LNCaP clone FGC (cell line): ENCODE results near the gene TBXA2R.

Experiments used
- DNase-seq: peaks from one replicate; pipeline ENCODE4 v3.0.0-alpha.2; 2011; ENCODE audit warnings: low read depth
- H3K4me3 ChIP-seq: 2 replicates; pipeline ENCODE4 v1.5.1; 2011; ENCODE audit warnings: mild to moderate bottlenecking, low read depth, low read length, control low read depth
- TF ChIP-seq, protein P1 (sequence below): IDR thresholded peaks from 2 replicates; pipeline ENCODE4 v1.5.1; 2012; ENCODE audit warnings: mild to moderate bottlenecking; ENCODE audit not compliant: control insufficient read depth, insufficient read depth; ENCODE audit errors: extremely low read depth

Gene TBXA2R

DNA sequence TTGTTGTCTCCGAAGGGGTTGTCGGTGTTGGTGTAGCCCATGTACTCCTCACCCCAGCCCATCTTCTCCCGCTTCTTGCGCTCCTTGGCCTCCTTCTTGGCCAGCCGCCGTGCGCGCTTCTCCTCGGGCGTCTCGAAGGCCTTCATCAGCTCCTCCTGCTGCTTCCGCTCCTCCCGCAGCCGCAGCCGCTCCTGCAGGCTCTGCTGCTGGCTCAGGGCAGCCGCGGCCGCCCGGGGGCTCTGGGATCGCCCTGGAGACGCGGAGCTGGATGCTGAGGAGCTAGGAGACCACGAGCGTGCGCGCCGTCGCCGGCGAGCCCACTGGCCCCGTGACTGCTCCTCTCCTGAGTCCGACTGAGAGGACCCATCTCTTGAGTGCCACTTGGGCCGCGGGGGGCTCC is 17.0 kb upstream of the TBXA2R start:
- no peak overlapping the region for H3K4me3 ChIP-seq
- no peak for DNase-seq
- TF ChIP-seq, protein P1, sequence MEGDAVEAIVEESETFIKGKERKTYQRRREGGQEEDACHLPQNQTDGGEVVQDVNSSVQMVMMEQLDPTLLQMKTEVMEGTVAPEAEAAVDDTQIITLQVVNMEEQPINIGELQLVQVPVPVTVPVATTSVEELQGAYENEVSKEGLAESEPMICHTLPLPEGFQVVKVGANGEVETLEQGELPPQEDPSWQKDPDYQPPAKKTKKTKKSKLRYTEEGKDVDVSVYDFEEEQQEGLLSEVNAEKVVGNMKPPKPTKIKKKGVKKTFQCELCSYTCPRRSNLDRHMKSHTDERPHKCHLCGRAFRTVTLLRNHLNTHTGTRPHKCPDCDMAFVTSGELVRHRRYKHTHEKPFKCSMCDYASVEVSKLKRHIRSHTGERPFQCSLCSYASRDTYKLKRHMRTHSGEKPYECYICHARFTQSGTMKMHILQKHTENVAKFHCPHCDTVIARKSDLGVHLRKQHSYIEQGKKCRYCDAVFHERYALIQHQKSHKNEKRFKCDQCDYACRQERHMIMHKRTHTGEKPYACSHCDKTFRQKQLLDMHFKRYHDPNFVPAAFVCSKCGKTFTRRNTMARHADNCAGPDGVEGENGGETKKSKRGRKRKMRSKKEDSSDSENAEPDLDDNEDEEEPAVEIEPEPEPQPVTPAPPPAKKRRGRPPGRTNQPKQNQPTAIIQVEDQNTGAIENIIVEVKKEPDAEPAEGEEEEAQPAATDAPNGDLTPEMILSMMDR: no peak

DNA sequence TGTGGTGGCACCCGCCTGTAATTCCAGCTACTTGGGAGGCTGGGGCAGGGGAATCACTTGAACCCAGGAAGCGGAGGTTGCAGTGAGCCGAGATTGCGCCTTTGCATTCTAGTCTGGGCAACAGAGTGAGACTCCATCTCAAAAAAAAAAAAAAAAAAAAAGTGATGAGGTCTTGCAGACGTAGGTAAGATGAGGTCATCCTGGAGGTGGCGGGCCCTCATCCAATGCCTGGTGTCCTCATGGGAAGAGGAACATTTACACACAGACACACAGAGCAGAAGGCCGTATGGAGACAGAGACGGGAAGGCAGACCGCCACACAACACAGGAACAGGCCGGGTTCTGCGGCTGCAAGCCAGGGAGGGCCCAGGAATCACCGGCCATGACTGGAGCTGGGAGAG is 15.5 kb upstream of the TBXA2R start:
- TF ChIP-seq, protein P1: no peak
- H3K4me3 ChIP-seq: no peak overlapping the region
- no peak for DNase-seq

DNA sequence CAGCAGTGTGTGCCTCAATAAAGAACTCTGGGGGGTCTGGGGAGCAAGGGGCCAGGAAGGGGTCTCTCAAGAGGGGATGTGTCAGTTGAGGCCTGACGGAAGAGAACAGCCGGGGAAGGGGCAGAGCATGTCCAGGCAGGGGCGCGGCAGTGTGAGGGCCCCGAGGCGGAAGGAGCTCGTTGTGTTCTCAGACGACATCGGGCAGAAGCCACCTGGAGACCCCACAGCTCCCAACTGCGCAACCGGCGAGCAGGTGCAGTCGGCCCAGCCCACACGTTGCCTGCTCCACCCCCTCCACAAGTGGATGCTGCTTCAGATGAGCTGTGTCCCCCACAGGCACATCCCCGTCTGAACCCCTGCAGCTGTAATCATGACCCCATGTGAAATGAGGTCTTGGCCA is 15.0 kb upstream of the TBXA2R start:
- TF ChIP-seq, protein P1: no peak
- no peak overlapping the region for H3K4me3 ChIP-seq

DNA sequence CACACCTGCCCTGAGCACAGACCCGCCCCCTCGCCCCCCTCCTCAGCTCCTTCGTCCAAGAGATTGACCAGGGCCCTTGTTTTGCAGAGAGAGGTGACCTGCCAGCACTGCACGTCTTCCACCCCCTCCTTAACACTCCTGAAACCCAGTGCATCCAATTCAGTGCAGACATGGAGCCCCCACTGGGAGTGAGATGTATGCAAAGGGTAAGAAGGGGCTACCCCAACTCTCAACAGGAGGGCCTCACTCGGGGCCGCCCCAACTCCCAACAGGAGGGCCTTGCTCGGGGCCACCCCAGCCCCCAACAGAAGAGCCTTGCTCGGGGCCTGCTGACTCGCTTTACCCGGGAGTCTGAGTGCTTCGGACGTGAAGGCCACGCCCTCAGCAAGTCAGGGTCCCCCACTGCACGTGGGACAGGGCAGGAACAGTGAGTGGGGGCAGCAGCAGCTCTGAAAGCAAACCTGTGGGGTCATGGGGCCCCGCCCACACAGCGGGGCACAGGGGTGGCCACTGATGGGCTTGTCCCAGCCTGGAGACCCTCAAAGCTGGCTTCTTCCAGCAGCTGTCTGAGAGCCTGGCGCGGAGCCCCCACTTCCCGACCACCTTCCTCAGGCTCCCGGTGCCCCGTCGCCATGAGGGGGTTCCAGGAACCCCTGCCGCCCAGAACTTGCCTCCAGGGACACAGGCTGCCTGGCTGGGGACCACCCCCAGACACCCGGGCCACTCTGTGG is 14.3 kb upstream of the TBXA2R start:
- no peak overlapping the region for H3K4me3 ChIP-seq
- TF ChIP-seq, protein P1: no peak
- no peak for DNase-seq

More for the DNA sequence above, 15.0 kb upstream of the TBXA2R start:
- DNase-seq: no peak

DNA sequence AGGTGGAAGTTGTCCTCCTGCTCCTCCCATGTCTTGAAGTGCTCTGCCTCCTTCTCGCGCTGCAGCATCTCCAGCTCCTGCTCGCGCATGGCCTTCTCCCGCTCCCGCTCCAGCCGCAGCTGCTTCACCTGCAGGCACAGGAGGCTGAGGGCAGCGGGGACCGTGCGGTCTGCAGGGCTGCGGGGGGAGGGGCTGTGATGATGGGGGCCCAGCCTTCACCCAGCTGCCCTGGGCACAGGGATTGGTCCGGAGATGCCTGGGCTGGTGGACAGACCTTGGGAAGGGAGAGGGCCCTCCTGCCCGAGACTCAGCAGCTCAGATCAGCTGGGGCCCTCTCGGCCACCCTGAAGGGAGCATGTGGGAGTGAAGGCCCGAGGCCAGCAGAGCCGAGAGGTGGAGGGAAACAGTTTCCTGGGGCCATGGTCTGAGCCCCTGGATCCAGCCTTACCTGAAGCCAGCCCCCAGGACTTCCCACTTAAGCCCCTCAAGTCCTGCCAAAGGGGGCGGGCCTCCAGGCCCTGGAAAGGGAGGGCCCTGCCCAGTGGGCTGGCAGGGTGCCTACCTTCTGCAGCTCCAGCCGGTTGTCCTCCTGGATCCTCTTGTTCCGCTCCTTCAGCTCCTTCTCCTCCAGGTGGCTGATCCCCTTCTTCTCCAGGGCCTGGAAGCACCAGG is 13.6 kb upstream of the TBXA2R start:
- no peak overlapping the region for H3K4me3 ChIP-seq
- TF ChIP-seq, protein P1: no peak
- DNase-seq: no peak

DNA sequence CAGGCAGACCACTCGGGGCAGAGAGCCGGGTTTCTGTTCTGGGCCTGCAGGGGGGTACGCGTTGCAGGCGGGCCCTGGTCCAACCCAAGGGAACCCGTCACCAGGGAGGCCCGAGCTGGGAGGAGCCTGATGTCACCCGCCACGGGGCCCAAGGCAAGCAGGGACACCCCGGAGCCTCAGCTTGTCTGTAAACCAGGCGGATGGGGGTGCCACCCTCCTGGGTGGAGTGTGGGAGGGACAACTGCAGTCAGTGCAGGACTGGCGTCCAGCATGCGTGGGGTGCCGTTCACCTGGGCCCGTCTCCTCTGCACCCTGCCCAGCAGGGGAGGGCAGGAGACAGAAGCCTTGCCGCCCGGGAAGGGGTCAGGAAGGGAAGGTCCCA is 12.9 kb upstream of the TBXA2R start:
- no peak for DNase-seq
- TF ChIP-seq, protein P1: no peak
- H3K4me3 ChIP-seq: no peak overlapping the region
